Prostate gland (tissue), 2 donors: ENCODE data around the gene SYT2.
"Not testable (repeated sequence)": the region's sequence is repeated elsewhere in the genome, so short reads cannot be mapped to it uniquely, and the experiment has no call there.

Experiments
- CTCF ChIP-seq, 4 experiments: fragments of 200-600 bp in 2 of 4; fragments of 450-650 bp in 2 of 4; sonication (generic) in 2 of 4; IDR thresholded peaks; 1 replicate in 3 of 4; 2 replicates in 1 of 4; pipeline ENCODE4 v1.5.1; 2016 to 2019; ENCODE audit warnings: antibody characterized with exemption in 4 of 4, mild to moderate bottlenecking in 2 of 4, moderate library complexity in 2 of 4
- POLR2A ChIP-seq: fragments of 450-650 bp; IDR thresholded peaks from one replicate; pipeline ENCODE4 v1.6.1; 2016; ENCODE audit warnings: antibody characterized with exemption, mild to moderate bottlenecking
- POLR2AphosphoS5 ChIP-seq: sonication (generic); formaldehyde crosslinking; IDR thresholded peaks from one replicate; pipeline ENCODE4 v1.6.1; 2017; ENCODE audit warnings: antibody characterized with exemption

- TF ChIP-seq POLR2A; CTCF (IDR thresholded peaks at IDR 0.05); POLR2AphosphoS5: not testable (repeated sequence)
These were observed 152.6 kb downstream of the SYT2 start for GRCh38 chr1:202557662-202558061.
